Hematopoietic multipotent progenitor cell treated with erythropoietin and hydrocortisone succinate and interleukin-3 and kit ligand, for 17 days (in vitro differentiated cells): ENCODE measurements around the gene LAMA5.

ENCODE experiments used
- DNase-seq: peaks from one replicate; pipeline ENCODE4 v3.0.0-alpha.2; 2015; ENCODE audit warnings: low spot score

LAMA5 gene

DNA sequence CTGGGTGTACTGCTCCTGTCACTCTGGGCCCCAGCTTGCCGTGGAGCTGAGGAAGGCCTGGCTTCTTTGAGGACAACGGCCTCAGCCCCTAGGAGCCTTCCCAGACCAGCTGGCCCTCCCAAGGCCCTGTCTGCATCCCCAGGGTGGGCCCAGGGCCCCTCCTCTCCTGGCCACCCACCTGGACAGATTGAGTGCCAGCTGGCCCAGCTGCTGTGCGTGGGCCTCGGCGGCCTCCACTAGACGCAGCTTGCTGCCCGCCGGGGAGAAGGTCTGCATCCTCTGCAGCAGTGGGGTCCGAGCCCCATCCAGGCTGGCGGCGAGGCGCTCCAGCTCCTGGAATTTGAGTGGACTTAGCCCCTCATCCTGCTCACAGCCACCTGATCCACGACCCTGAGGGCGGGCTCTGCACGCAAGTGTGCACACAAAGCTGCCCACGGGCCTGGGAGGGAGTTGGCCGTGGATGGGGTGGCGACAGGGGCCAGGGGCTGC is 49.9 kb downstream of the LAMA5 start:
- DNase-seq, result no peak

DNA sequence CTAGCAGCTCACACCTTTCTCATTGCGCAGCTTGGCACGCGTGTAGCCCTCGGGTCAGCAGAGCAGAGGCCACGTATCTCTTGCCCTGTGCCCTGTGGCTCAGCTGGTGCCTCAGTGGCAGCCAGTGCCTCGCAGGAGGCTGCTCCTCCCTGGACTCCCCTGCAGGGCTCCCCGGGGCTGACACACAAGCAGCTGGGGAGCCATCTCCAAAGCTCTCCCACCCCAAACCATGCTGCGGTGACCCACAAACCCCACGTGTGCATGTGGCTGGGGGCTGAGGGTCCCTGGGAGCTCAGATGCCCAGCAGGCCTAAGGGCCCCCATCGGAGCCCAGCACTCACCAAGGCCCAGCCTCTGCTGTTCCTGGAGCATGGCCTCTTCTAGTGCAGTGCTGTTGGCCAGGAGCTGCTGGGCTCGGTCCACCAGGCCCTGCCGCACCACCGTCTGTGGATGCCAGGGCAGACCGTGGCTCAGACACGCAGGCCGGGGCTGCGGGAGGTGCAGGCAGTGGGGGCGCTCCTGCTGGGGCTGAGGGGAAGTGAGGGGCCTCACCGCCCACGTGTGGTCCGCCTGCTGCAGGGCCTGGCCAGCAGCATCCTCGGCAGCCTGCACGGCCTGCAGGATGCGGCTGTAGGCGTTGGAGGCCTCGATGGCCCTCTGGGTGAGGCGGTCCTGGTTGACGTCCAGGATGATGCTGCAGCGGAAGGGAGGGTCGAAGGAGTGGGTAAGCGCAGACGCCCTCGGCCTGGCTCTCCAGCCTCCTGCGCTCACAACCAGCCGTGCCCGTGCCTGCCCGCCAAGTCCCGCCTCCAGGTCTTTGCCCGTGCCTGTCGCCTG is 50.6 kb downstream of the LAMA5 start:
- no peak for DNase-seq

DNA sequence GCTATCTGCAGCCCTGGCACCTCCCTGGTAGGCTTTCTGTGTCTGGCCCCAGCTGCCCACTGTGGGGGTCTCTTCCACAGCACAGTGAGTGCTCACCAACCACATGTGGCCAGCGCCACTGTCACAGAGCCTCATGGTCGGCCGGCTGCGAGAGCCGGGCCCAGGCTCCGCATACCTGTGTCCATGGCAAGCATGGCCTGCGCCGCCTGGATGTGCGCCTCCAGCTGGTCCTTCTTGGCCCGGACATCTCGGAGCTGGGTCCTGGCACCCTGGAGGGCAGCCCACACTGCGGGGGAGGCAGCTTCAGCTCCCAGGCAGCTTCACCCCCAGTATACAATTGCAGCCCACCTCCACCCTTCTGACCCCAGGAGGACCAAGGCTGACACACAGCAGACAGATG is 51.3 kb downstream of the LAMA5 start:
- no peak for DNase-seq

DNA sequence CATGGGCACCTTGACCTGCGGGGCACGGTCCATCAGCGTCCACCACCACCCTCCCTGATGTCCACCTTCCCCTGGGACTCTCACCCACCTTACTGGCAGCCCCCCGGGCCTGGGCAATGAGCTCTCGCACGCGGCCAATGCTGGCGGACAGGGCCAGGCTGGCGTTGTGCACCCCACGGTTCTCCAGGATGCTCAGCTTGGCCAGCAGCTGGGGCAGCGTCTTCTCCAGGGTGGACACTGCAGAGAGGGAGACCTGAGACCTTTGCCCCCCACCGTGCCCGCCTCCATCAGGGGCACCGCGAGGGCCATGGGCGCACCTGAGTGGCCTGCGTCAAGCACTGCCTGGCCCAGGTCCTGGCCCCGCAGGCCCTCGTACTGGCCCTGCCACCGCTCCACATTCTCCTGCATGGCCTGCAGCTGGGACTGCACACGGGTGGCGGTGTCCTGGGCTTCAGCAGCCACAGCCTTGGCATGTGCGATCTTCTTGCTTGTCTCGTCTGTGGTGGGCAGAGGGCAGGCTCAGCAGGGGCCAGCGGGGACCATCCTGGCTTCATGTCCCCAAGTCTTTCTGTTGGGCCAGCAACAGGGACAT is 52.3 kb downstream of the LAMA5 start:
- no peak for DNase-seq

DNA sequence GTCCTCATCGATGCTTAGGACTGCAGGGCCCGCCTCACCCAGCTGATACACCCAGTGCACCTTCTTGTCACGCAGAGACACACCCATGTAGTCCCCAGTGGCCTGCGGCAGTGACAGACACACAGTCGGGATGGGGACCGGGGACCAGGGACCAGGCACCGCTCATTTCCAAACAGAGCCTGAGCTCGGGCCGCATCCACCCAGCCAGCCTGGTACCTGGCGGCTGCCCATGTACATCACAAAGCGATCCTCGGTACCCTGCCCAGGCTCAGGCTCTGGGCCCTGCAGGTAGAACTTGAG is 52.8 kb downstream of the LAMA5 start:
- no peak for DNase-seq

DNA sequence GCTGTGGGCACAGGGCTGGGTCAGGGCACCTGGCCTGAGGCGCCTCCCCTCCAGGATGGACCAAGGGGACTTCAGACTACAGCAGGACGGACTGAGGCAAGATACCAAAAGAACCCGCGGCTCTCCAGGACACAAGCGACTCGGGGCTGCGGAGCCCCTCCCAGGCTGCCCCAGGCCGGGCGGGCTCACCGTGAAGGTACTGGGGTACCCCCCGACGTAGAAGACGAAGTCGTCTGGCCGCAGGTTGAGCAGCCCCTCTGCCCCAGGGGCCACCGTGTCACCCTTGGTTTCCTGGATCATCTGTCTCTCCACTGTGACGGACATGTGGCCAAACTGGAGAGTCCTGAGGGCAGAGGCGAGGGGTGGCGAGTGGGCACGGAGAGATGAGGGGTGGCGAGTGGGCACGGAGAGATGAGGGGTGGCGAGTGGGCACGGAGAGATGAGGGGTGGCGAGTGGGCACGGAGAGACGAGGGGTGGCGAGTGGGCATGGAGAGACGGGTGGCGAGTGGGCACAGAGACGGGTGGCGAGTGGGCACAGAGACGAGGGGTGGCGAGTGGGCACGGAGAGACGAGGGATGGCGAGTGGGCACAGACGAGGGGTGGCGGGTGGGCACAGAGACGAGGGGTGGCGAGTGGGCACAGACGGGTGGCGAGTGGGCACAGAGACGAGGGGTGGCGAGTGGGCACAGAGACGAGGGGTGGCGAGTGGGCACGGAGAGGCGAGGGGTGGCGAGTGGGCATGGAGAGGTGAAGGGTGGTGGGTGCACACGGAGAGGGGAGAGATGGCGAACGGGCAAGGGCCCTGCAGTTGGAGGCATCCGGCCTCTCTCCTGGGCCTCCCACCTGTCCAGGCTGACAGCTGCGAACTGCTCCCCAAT is 53.4 kb downstream of the LAMA5 start:
- DNase-seq, result no peak

DNA sequence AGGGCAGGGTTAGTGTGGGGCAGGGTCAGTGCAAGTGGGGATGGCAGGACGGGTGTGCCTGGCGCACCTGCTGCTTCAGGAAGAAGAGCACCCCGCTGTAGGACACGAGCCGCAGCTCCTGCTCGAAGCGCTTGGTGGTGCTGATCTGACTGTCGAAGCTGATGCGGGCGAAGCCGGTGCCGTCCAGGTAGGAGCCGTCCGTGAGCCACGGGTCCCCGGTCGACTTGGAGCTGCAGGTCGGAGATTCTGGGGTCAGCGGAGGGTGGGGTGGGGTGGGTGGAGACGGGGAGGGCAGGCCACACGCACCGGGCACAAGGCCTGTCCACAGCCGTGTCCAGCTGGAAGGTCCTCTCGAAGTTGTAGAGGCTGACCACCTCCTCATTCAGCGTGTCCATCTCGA is 54.1 kb downstream of the LAMA5 start:
- no peak for DNase-seq

DNA sequence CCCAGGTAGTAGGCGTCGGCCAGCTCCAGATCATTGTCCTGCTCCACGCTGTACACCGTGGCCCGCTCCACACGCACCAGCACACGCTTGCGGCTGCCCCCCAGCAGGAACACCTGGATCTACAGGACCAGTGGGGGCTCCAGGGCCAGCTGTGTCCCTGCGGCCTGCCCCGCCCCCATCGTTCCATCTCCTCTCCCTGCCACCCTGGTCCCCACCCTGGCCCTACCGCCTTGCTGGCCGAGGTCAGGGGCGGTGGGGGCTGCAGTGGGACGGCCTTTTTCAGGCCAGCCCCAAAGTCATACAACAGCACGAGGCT is 54.5 kb downstream of the LAMA5 start:
- DNase-seq, result no peak

DNA sequence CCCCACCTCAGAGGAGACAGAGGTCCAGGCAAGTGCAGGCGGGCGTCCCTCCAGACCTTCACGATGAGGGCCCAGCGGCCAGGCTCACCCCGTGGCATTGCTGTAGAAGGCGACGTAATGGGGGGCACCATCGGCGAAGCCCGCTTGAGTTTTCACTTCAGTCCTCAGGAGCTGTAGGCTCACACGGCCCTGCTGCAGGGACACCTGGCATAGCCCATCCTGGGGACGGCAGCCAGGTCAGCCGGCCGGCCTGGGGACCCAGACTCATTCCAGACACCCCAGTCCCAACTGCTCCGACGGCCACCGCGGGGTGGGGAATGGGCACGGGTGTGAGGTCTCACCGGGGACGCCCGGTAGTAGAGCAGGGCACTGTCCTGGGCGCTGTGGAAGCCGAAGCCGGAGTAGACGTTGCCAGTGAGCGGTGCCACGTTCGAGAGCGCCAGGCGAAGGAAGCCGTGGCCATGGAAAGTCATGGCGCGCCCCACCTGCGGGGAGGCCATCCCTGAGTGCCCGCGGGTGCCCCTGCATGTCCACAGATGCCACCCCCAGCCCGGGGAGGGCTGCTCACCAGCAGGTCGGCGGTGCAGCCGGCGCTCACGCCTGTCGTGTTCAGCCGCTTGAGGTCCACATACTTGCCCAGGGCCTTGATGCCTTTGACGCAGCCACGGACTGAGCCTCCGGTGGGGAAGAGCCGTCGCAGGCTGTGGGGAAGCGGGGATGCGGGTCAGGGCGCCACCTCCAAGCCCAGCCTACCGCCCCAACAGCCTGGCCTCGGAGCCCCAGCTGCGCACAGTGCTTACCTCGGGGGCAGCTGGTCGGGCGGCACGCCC is 55.1 kb downstream of the LAMA5 start:
- DNase-seq, result no peak

DNA sequence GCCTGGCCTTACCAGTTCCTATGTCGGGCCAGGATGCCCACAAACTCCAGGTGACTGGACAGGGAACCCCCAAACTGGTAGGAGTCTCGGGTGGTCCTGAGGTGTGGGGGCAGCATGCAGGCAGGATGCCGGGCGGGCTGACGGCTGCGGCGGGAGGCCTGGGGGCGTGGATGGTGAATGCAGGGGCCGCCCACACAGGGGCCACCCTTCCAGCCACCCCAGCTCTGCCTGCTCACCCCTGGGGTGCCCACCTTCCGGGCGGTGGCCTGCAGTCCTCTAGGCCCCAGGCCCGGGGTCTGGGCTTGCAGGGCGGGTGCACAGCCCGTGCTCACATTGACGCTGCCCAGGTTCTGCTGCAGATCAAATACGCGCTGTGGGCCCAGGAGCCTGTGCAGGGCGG is 56.0 kb downstream of the LAMA5 start:
- DNase-seq, result no peak

DNA sequence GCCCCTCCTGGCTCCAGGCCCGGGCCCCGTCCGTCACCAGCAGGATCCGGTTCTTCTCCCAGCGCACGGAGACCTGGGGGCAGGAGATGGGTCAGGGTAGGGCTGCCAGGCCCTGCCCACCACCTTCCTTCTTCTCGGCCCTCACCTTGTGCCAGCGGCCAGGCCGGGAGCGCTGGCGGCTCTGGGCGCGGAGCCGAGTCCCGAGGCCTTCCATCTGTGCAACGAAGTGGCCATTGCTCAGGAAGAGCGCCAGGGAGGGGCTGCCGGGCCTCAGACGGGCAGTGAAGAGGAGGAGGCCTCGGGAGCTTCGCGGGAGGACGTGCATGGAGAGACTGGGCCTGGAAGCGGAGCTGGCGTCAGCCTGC is 56.4 kb downstream of the LAMA5 start:
- DNase-seq, result no peak

DNA sequence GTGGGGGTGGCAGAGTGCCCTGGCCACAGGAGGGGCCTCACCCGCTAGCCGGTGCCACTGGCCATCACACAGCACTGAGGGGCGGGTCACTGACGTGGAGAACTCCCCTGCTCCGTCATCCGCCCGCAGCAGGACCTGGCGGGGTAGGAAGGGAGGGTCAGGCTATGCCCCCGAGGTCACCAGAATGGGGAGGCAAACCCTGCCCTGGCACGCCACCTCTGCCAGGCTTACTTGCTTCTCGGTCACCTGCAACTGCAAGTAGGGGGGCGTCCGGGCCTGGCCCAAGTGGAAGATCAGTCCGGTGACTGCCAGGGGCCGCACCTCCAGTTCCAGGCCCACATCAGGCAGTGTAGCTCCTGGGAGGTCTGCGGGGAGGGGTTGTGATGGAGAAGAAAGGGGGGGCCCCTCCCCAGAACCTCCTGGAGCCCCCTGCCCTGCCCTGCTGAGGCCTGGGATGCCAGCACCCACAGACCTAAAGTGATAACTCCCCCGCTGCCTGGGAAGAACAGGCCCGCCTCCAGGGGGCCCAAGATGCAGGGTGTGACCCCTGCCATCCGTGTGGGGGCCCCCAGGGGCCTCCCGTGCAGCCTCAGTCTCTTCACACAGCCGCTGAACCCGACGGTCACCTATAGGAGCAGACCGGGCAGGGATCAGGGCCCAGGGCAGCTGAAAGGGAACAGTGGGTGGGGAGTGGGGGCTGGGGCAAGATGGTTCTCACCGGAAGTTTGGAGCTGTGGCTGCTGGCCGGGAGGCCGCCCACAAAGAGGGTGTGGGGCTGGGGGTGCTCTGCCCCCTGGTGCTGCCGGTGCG is 57.0 kb downstream of the LAMA5 start:
- no peak for DNase-seq

DNA sequence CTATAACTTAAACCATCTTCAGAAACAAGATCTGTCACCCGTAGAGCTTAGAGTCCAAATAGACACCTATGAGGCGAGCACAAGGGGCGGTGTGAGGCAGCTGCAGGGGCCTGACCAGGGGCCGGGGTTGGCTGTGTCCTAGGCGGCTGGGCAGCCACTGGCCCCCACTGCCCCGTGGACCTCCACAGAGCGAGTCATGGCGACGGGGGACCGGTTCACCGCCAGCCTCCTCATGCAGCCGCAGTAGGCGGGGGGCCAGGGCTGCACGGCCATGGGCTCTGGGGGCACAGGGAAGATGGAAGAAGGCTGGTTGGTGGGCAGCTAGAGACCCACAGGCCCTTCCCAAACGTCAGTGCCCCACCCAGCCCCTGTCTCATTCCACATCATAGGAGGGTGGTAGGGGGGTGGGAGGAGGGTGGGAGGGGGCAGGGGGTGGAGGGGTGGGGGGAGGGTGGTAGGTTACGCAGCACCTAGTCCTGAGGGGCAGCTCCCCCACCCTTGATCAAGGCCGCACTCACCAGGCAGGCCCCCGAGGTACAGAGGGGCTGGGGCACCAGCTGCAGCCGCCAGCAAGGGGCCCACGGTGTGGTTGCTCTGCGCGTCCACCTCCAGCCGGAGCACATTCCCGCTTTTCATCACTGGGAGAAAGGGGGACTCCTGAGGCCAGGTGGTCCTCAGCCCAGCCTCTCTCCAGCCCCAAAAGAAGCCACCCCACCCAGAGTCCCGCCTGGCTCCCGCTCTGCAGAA is 57.7 kb downstream of the LAMA5 start:
- no peak for DNase-seq

DNA sequence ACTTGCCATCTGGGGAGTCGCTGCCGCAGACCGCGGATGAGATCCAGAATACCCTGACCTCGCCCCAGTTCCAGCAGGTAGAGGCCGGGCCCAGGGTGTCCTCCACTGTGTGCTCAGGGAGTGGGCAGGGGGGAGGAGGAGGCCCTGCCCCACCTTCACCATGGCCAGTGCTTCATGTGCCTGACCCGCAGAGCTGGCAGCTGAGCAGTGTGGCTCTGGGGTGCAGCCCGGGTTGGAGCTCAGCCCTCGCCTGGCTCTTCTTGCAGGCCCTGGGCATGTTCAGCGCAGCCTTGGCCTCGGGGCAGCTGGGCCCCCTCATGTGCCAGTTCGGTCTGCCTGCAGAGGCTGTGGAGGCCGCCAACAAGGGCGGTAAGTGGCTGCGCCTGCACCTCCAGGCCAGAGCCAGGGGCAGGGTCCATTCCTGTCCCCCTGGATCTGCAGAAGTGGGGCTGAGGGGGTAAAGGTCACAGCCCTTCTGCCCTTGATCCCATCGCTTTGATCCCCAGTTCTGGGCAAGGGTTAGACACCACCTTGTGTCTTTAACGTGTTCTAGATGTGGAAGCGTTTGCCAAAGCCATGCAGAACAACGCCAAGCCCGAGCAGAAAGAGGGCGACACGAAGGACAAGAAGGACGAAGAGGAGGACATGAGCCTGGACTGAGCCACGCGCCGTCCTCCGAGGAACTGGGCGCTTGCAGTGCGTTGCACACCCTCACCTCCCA is 58.9 kb downstream of the LAMA5 start:
- DNase-seq, result no peak

DNA sequence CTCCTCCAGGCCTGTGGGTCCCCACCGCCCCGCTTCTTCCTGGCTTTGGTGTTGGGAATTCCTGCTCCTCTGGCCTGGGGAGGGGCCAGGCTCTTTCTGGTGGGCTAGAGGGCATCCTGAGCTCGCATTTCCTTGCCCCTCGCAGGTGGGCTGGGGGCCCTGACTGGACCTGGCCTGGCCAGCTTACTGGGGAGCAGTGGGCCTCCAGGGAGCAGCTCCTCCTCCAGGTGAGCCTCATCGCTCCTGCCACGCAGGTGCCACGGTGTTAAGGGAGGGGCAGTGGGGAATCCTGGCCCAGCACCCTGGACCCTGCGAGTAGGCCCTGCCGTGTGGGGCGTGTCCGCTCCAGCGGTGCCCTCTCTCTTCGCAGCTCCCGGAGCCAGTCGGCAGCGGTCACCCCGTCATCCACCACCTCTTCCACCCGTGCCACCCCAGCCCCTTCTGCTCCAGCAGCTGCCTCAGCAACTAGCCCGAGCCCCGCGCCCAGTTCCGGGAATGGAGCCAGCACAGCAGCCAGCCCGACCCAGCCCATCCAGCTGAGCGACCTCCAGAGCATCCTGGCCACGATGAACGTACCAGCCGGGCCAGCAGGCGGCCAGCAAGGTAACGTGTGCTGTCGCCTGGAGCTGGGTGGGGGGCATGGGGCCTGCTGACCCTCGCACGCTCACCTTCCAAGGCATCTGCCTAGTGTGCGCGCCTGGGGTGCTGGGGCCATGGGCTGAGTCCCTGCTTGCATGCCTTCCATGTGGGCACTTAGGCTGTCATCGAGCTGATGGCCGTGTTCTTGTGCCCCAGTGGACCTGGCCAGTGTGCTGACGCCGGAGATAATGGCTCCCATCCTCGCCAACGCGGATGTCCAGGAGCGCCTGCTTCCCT is 59.6 kb downstream of the LAMA5 start:
- no peak for DNase-seq

DNA sequence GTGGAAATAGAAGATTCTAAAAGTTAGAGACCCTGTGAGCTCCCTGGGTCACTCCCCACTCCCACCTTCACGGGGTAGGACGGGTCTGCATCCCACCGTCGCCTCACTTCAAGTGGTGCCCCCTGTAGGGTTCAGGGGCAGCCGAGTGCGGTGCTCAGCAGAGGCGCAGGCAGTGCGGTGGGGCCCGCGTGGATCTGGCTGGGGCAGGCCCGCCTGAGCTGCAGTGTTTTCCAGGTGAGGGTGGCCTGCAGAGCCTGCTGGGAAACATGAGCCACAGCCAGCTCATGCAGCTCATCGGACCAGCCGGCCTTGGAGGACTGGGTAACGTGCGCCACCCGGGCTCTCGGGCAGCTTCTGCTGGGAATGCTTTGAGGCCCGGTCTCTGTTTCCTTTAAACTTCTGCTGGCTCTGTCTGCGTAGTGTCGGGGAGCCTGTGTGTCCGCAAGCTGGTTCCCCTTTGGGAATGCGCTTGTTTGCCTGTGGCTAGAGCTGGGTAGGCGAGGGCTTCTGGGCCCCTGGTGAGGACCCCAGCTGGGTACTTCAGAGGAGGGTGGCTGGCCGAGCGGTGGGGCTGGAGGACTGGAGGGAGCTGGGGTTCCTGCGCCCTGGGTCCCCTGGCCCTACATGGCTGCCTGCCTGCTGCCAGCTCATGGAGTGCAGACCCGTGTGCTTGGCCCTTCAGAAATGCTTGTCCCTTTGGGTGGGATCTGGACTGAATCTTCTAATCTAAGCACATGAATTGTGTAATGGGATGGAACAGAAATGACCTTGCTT is 60.5 kb downstream of the LAMA5 start:
- no peak for DNase-seq

DNA sequence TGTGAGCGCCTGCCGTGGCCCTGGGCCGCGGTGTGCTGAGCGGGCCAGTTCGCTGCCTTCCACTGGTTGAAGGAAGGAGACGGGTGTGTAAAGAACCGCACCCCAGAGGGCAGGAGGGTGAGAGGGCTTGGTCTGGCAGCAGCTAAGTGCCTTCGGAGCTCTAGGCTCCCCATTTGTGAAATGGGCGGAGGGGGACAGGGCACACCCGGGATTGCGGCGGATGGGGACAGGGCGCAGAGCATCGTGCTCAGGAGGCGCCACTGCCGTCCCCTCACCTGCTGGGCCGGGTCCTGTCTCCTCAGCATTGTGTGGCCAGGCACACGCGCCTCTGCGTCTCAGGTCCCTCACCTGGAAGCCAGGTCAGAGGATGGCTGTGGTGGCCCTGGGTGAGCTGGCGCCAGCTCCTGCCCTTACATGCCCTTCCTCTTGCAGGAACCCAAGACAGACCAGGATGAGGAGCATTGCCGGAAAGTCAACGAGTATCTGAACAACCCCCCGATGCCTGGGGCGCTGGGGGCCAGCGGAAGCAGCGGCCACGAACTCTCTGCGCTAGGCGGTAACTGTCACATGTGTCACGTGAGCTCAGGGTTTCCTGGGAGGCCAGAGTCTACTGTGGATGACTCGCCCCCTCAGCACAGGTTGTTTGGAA is 61.2 kb downstream of the LAMA5 start:
- DNase-seq, result no peak
